HepG2 (cell line): ENCODE results near the gene UBE2I. TPM values are rescaled to one million over a fixed set of nuclear protein-coding genes. Genes with fewer than 3 reads are reported as not detected.
A peak's percentile ranks its signal among the peaks of the same experiment; 100 is the strongest.

Experiments
- ATF7 ChIP-seq, 2 experiments: fragments of 450-650 bp in 1 of 2; sonication (generic) in 1 of 2; formaldehyde crosslinking in 1 of 2; IDR thresholded peaks; 2 replicates each; pipeline versions ENCODE4 v1.4.0 to v1.6.1; 2016 to 2020; ENCODE audit warnings: antibody characterized with exemption in 1 of 2, mild to moderate bottlenecking in 1 of 2, missing genetic modification reagents in 1 of 2
- CHD2 ChIP-seq: IDR thresholded peaks from 2 replicates; pipeline ENCODE4 v1.6.1; 2011; ENCODE audit warnings: low read depth, low read length, improper control_type of control experiment
- ESRRA ChIP-seq: sonication (generic); formaldehyde crosslinking; IDR thresholded peaks from 2 replicates; pipeline ENCODE4 v1.5.1; 2020; ENCODE audit warnings: mild to moderate bottlenecking, low read depth, missing genetic modification reagents
- FOXP1 ChIP-seq, 2 experiments: fragments of 450-650 bp in 1 of 2; IDR thresholded peaks; 2 replicates each; pipeline ENCODE4 v1.6.1; 2017 to 2018; ENCODE audit warnings: antibody characterized with exemption in 1 of 2
- KAT2B ChIP-seq: fragments of 150-350 bp; IDR thresholded peaks from 2 replicates; pipeline ENCODE4 v1.6.1; 2014; ENCODE audit warnings: low read depth, low read length, borderline replicate concordance
- MATR3 ChIP-seq: sonication (generic); formaldehyde crosslinking; IDR thresholded peaks from 2 replicates; pipeline ENCODE4 v1.4.0; 2020; ENCODE audit warnings: missing genetic modification reagents
- MIXL1 ChIP-seq: IDR thresholded peaks from 2 replicates; pipeline ENCODE4 v1.6.1; 2016
- NPAS2 ChIP-seq: sonication (generic); formaldehyde crosslinking; IDR thresholded peaks from 2 replicates; pipeline ENCODE4 v1.8.0; 2022; ENCODE audit warnings: mild to moderate bottlenecking, missing genetic modification reagents, borderline replicate concordance
- PAWR ChIP-seq: sonication (generic); formaldehyde crosslinking; IDR thresholded peaks from 2 replicates; pipeline ENCODE4 v1.4.0; 2020; ENCODE audit warnings: missing genetic modification reagents, mild to moderate bottlenecking, borderline replicate concordance
- PHB2 ChIP-seq: fragments of 450-650 bp; IDR thresholded peaks from 2 replicates; pipeline ENCODE4 v1.6.1; 2018; ENCODE audit not compliant: partially characterized antibody
- PHF21A ChIP-seq: sonication (generic); formaldehyde crosslinking; IDR thresholded peaks from 2 replicates; pipeline ENCODE4 v1.5.0; 2020; ENCODE audit warnings: mild to moderate bottlenecking, missing genetic modification reagents
- RARA ChIP-seq: IDR thresholded peaks from 2 replicates; pipeline ENCODE4 v1.6.1; 2016; ENCODE audit warnings: missing genetic modification reagents, missing compliant biosample characterization
- RXRB ChIP-seq: IDR thresholded peaks from 2 replicates; pipeline ENCODE4 v1.6.1; 2016; ENCODE audit warnings: borderline replicate concordance, missing genetic modification reagents, missing compliant biosample characterization
- SAP130 ChIP-seq: IDR thresholded peaks from 2 replicates; pipeline ENCODE4 v1.6.1; 2016; ENCODE audit warnings: low read depth
- SETDB1 ChIP-seq: sonication (generic); formaldehyde crosslinking; IDR thresholded peaks from 2 replicates; pipeline ENCODE4 v1.5.1; 2020; ENCODE audit warnings: missing genetic modification reagents, mild to moderate bottlenecking, borderline replicate concordance
- ZNF205 ChIP-seq: IDR thresholded peaks from 2 replicates; pipeline ENCODE4 v1.6.1; 2018; ENCODE audit warnings: missing biosample characterization, missing genetic modification reagents
- ZNF567 ChIP-seq: sonication (generic); formaldehyde crosslinking; IDR thresholded peaks from 2 replicates; pipeline ENCODE4 v1.8.1; 2023; ENCODE audit warnings: mild to moderate bottlenecking, missing genetic modification reagents, borderline replicate concordance
- ZNF614 ChIP-seq: IDR thresholded peaks from 2 replicates; pipeline ENCODE4 v1.6.1; 2018; ENCODE audit warnings: missing biosample characterization, missing genetic modification reagents, inconsistent platforms, borderline replicate concordance
- ZNF660 ChIP-seq: sonication (generic); formaldehyde crosslinking; IDR thresholded peaks from 2 replicates; pipeline ENCODE4 v1.5.1; 2020; ENCODE audit warnings: mild to moderate bottlenecking, low read depth, missing genetic modification reagents, borderline replicate concordance
- ZSCAN25 ChIP-seq: sonication (generic); formaldehyde crosslinking; IDR thresholded peaks from 2 replicates; pipeline ENCODE4 v1.8.0; 2022; ENCODE audit warnings: mild to moderate bottlenecking, missing genetic modification reagents
- polyA plus RNA-seq, 8 experiments: library from polyadenylated mRNA; depleted of rRNA in 3 of 8; stranded (reverse) in 7 of 8; unstranded in 1 of 8; fragments of >200 nt; fragmentation: Illumina TruSeq in 4 of 8; extraction: Trizol in 4 of 8; gene quantifications; 2 replicates each; pipeline versions ENCODE4 v1.2.1 to v1.2.3, GENCODE V29; 2011 to 2016; ENCODE audit warnings: low read depth in 4 of 8, missing spikeins in 1 of 8, mixed read lengths in 1 of 8; ENCODE audit not compliant: insufficient read depth in 1 of 8
- total RNA-seq, 5 experiments: library from RNA; depleted of rRNA; stranded (reverse); fragments of >200 nt; fragmentation: Illumina TruSeq; extraction: Trizol; gene quantifications; 2 replicates each; pipeline ENCODE4 v1.2.3, GENCODE V29; 2016; ENCODE audit warnings: low read depth in 1 of 5
- TF ChIP-seq, protein P1 (sequence below), 2 experiments: sonication (generic) in 1 of 2; formaldehyde crosslinking in 1 of 2; IDR thresholded peaks; 2 replicates each; pipeline versions ENCODE4 v1.5.1 to v1.6.1; 2011 to 2020; ENCODE audit warnings: borderline replicate concordance in 1 of 2, low read depth in 1 of 2, low read length in 1 of 2, mild to moderate bottlenecking in 1 of 2, missing genetic modification reagents in 1 of 2, moderate library complexity in 1 of 2
- TF ChIP-seq, protein P2 (sequence below): sonication (generic); formaldehyde crosslinking; conservative IDR thresholded peaks from 2 replicates; pipeline ENCODE4 v1.4.0; 2020; ENCODE audit warnings: mild to moderate bottlenecking, missing genetic modification reagents, moderate library complexity
- TF ChIP-seq, protein P3 (sequence below): sonication (generic); formaldehyde crosslinking; IDR thresholded peaks from 2 replicates; pipeline ENCODE4 v1.9.0; 2022; ENCODE audit warnings: low read depth, missing genetic modification reagents

Gene UBE2I
- total and polyA plus RNA-seq, 2 of the 13 experiments (the other 11 are each of a cell fraction or from before 2014, with no cell fraction given) = 75.8 to 98.9 TPM

DNA sequence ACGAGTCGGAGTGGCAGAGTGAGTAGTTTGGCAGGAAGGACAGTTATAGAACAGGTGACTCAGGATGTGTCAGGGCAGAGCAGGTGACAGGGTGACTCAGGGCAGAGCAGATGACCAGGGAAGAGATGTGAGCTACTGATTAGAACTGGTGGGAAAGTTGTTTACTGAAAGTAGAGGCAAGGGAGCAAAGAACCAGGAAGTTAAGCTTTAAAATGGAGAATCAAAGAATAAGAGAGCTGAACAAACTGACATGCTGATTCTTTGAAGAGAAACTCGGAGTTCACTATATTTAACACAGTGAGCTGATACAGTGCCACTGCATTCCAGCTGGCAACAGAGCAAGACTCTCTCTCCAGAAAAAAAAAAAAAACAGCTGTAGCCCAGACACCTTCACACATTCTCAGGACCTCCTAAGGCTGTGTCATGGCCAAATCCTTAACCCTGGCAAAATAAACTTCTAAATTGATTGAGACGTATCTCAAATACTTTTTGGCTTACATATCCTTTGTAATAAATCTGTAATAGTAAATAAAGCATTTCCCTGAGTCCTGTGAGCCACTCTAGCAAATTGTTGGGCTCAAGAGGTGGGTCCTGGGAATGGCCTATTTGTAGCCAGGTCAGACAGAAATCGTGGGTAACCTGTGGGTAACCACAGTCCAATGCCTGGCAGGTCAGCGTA lies 12.3 kb upstream of the UBE2I start (continued):
- TF ChIP-seq KAT2B (no peak), ZSCAN25 (CRISPR knock-in tag) (no peak), MIXL1 (CRISPR knock-in tag) (no peak), ATF7 (IDR thresholded peaks at IDR 0.05) (0 out of 2 replicates have a peak, but pooled peaks have one; percentile 12), ATF7 (CRISPR knock-in tag; IDR thresholded peaks at IDR 0.05) (no peak), CHD2 (no peak), PHF21A (CRISPR knock-in tag) (0 out of 2 replicates have a peak, but pooled peaks have one; percentile 21), ZNF567 (CRISPR knock-in tag) (no peak), SAP130 (peak; percentile 91), ZNF614 (CRISPR knock-in tag) (no peak), ESRRA (CRISPR knock-in tag) (no peak), ZNF660 (CRISPR knock-in tag) (no peak), SETDB1 (CRISPR knock-in tag) (no peak), PHB2 (no peak), MATR3 (CRISPR knock-in tag) (no peak), RARA (CRISPR knock-in tag) (peak; percentile 73; the same call in 1 of the 2 replicates), FOXP1 (IDR thresholded peaks at IDR 0.05) (0 out of 2 replicates have a peak, but pooled peaks have one; percentile 17), FOXP1 (CRISPR knock-in tag; IDR thresholded peaks at IDR 0.05) (0 out of 2 replicates have a peak, but pooled peaks have one; percentile 12), ZNF205 (CRISPR knock-in tag) (no peak), RXRB (CRISPR knock-in tag) (peak; percentile 61; the same call in 1 of the 2 replicates), NPAS2 (CRISPR knock-in tag) (no peak), PAWR (CRISPR knock-in tag) (no peak)
- TF ChIP-seq, protein P1, sequence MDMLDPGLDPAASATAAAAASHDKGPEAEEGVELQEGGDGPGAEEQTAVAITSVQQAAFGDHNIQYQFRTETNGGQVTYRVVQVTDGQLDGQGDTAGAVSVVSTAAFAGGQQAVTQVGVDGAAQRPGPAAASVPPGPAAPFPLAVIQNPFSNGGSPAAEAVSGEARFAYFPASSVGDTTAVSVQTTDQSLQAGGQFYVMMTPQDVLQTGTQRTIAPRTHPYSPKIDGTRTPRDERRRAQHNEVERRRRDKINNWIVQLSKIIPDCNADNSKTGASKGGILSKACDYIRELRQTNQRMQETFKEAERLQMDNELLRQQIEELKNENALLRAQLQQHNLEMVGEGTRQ (IDR thresholded peaks at IDR 0.05; ENCODE audit: low read depth, low read length) = peak; percentile 36; the same call in 1 of the 2 replicates
- TF ChIP-seq, protein P1 (CRISPR knock-in tag; IDR thresholded peaks at IDR 0.05; ENCODE audit: borderline replicate concordance) = no peak
- TF ChIP-seq, protein P2, sequence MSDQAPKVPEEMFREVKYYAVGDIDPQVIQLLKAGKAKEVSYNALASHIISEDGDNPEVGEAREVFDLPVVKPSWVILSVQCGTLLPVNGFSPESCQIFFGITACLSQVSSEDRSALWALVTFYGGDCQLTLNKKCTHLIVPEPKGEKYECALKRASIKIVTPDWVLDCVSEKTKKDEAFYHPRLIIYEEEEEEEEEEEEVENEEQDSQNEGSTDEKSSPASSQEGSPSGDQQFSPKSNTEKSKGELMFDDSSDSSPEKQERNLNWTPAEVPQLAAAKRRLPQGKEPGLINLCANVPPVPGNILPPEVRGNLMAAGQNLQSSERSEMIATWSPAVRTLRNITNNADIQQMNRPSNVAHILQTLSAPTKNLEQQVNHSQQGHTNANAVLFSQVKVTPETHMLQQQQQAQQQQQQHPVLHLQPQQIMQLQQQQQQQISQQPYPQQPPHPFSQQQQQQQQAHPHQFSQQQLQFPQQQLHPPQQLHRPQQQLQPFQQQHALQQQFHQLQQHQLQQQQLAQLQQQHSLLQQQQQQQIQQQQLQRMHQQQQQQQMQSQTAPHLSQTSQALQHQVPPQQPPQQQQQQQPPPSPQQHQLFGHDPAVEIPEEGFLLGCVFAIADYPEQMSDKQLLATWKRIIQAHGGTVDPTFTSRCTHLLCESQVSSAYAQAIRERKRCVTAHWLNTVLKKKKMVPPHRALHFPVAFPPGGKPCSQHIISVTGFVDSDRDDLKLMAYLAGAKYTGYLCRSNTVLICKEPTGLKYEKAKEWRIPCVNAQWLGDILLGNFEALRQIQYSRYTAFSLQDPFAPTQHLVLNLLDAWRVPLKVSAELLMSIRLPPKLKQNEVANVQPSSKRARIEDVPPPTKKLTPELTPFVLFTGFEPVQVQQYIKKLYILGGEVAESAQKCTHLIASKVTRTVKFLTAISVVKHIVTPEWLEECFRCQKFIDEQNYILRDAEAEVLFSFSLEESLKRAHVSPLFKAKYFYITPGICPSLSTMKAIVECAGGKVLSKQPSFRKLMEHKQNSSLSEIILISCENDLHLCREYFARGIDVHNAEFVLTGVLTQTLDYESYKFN (CRISPR knock-in tag) = peak; percentile 60
- TF ChIP-seq, protein P3, sequence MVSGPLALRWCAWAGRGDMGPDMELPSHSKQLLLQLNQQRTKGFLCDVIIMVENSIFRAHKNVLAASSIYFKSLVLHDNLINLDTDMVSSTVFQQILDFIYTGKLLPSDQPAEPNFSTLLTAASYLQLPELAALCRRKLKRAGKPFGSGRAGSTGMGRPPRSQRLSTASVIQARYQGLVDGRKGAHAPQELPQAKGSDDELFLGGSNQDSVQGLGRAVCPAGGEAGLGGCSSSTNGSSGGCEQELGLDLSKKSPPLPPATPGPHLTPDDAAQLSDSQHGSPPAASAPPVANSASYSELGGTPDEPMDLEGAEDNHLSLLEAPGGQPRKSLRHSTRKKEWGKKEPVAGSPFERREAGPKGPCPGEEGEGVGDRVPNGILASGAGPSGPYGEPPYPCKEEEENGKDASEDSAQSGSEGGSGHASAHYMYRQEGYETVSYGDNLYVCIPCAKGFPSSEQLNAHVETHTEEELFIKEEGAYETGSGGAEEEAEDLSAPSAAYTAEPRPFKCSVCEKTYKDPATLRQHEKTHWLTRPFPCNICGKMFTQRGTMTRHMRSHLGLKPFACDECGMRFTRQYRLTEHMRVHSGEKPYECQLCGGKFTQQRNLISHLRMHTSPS = no peak
